Umbilical cord (tissue), 1 donor: ENCODE data around the gene DCAF15. TPM values are rescaled to one million over a fixed set of nuclear protein-coding genes. Genes with fewer than 3 reads are reported as not detected.

ENCODE experiments used
- total RNA-seq: library from RNA; depleted of rRNA; stranded (reverse); fragments of >200 nt; gene quantifications from one replicate; pipeline ENCODE4 v1.2.3, GENCODE V29; 2014; ENCODE audit warnings: low replicate concordance; ENCODE audit not compliant: insufficient read depth

Gene DCAF15
- total RNA-seq, 1 donor from 2014 or later, result 10.1 TPM

Other genes starting within 250 kb of the DCAF15 start
- 38.0 TPM for gene MRI1, start 188.0 kb upstream of the DCAF15 start, total RNA-seq
- 17.3 TPM for gene C19orf53, start 178.1 kb upstream of the DCAF15 start, total RNA-seq
- gene ZSWIM4, start 157.1 kb upstream of the DCAF15 start, total RNA-seq, result 2.9 TPM
- gene NANOS3, start 75.4 kb upstream of the DCAF15 start, total RNA-seq, result not detected
- gene BRME1, start 46.4 kb upstream of the DCAF15 start, total RNA-seq, result 1.4 TPM
- 0.96 TPM for gene CC2D1A, start 46.3 kb upstream of the DCAF15 start, total RNA-seq
- 13.2 TPM for gene PODNL1, start 14.1 kb upstream of the DCAF15 start, total RNA-seq
- gene RFX1, start 53.8 kb downstream of the DCAF15 start, total RNA-seq, result 1.9 TPM
- not detected for gene RLN3, start 75.6 kb downstream of the DCAF15 start, total RNA-seq
- gene IL27RA, start 79.3 kb downstream of the DCAF15 start, total RNA-seq, result 0.96 TPM
- gene PALM3, start 109.6 kb downstream of the DCAF15 start, total RNA-seq, result not detected
- 0.96 TPM for gene MISP3, start 120.3 kb downstream of the DCAF15 start, total RNA-seq
- gene C19orf67, start 133.3 kb downstream of the DCAF15 start, total RNA-seq, result not detected
- gene SAMD1, start 138.2 kb downstream of the DCAF15 start, total RNA-seq, result 21.9 TPM
- 17.6 TPM for gene PRKACA, start 165.3 kb downstream of the DCAF15 start, total RNA-seq
- 0.48 TPM for gene ASF1B, start 184.1 kb downstream of the DCAF15 start, total RNA-seq